DOHH2 (cell line): Measurements from ENCODE around the gene MICAL2.

Experiments
- H3F3A ChIP-seq: fragments of 200-600 bp; sonication (generic), shearing (Covaris generic); 2 replicates; pipeline ENCODE4 v1.6.0; 2016; ENCODE audit warnings: antibody characterized with exemption, mild to moderate bottlenecking; ENCODE audit not compliant: control insufficient read depth, insufficient read depth
- H3K27ac ChIP-seq: fragments of 200-600 bp; sonication (generic); 2 replicates; pipeline ENCODE4 v1.5.1; 2014; ENCODE audit warnings: low read depth, mild to moderate bottlenecking, low read length, moderate library complexity
- H3K27me3 ChIP-seq: fragments of 200-600 bp; sonication (generic); 2 replicates; pipeline ENCODE4 v1.6.1; 2014; ENCODE audit warnings: mild to moderate bottlenecking, low read length, mixed read lengths; ENCODE audit not compliant: control insufficient read depth
- H3K36me3 ChIP-seq: fragments of 200-600 bp; sonication (generic); 2 replicates; pipeline ENCODE4 v1.6.1; 2014; ENCODE audit warnings: mild to moderate bottlenecking, low read length, moderate library complexity, mixed read lengths; ENCODE audit not compliant: control insufficient read depth
- H3K4me1 ChIP-seq: fragments of 200-600 bp; sonication (generic); 2 replicates; pipeline ENCODE4 v1.6.1; 2014; ENCODE audit warnings: mild to moderate bottlenecking, low read length, mixed read lengths; ENCODE audit not compliant: control insufficient read depth
- H3K4me2 ChIP-seq: fragments of 200-600 bp; sonication (generic); 2 replicates; pipeline ENCODE4 v1.6.0; 2014; ENCODE audit warnings: mild to moderate bottlenecking, low read length, moderate library complexity
- H3K4me3 ChIP-seq: fragments of 200-600 bp; sonication (generic); 2 replicates; pipeline ENCODE4 v1.5.1; 2014; ENCODE audit warnings: mild to moderate bottlenecking, low read length, mixed read lengths
- H3K79me2 ChIP-seq: fragments of 200-600 bp; sonication (generic); 2 replicates; pipeline ENCODE4 v1.6.1; 2014; ENCODE audit warnings: mild to moderate bottlenecking, low read length, mixed read lengths; ENCODE audit not compliant: control insufficient read depth
- H3K9me2 ChIP-seq: fragments of 200-600 bp; sonication (generic); replicated peaks from 2 replicates; pipeline ENCODE4 v1.6.1; 2014; ENCODE audit warnings: mild to moderate bottlenecking, low read length, mixed read lengths; ENCODE audit not compliant: control insufficient read depth
- H3K9me3 ChIP-seq: fragments of 200-600 bp; sonication (generic); 2 replicates; pipeline ENCODE4 v1.6.1; 2014; ENCODE audit warnings: antibody characterized with exemption, low read length, mixed read lengths; ENCODE audit not compliant: control insufficient read depth, insufficient read depth
- H4K20me1 ChIP-seq: fragments of 200-600 bp; sonication (generic); 2 replicates; pipeline ENCODE4 v1.6.0; 2014; ENCODE audit warnings: low read depth, mild to moderate bottlenecking, antibody characterized with exemption, low read length, moderate library complexity; ENCODE audit not compliant: control insufficient read depth, insufficient read depth
- CTCF ChIP-seq: fragments of 200-600 bp; sonication (generic); IDR thresholded peaks from one replicate; pipeline ENCODE4 v1.5.1; 2014; ENCODE audit warnings: antibody characterized with exemption, mild to moderate bottlenecking, low read depth, low read length; ENCODE audit not compliant: poor library complexity, severe bottlenecking
- EZH2phosphoT487 ChIP-seq: fragments of 200-600 bp; sonication (generic); IDR thresholded peaks from 2 replicates; pipeline ENCODE4 v1.6.1; 2017; ENCODE audit warnings: borderline replicate concordance, mild to moderate bottlenecking, antibody characterized with exemption, low read length, moderate library complexity, mixed read lengths

Gene MICAL2

GRCh38 chr11:12213883-12214282, 103.5 kb downstream of the MICAL2 start:
- H3K27me3 ChIP-seq: peaks cover 8% of the 10 kb centered on the region
- no peaks in the 10 kb centered on the region for H4K20me1 ChIP-seq
- no peaks in the 10 kb centered on the region for H3K9me2 ChIP-seq
- no peak overlapping the region for H3K4me2 ChIP-seq
- no peaks in the 10 kb centered on the region for H3K9me3 ChIP-seq
- no peaks in the 10 kb centered on the region for H3F3A ChIP-seq
- H3K27ac ChIP-seq: no peak overlapping the region
- H3K36me3 ChIP-seq: no peaks in the 10 kb centered on the region
- TF ChIP-seq EZH2phosphoT487 (no peak), CTCF (no peak)
- H3K79me2 ChIP-seq: no peaks in the 10 kb centered on the region
- no peak overlapping the region for H3K4me3 ChIP-seq
- H3K4me1 ChIP-seq: no peaks in the 10 kb centered on the region

GRCh38 chr11:12214751-12215150, 104.4 kb downstream of the MICAL2 start:
- Histone ChIP-seq H3K9me2 (no peaks in the 10 kb centered on the region), H3K27ac (no peak overlapping the region), H3K36me3 (no peaks in the 10 kb centered on the region), H3K4me3 (no peak overlapping the region), H3K9me3 (no peaks in the 10 kb centered on the region), H3K79me2 (no peaks in the 10 kb centered on the region), H3K4me1 (no peaks in the 10 kb centered on the region), H3K27me3 (peaks cover 8% of the 10 kb centered on the region), H3F3A (no peaks in the 10 kb centered on the region), H4K20me1 (no peaks in the 10 kb centered on the region), H3K4me2 (no peak overlapping the region)
- no peak for TF ChIP-seq EZH2phosphoT487
- TF ChIP-seq CTCF: no peak

GRCh38 chr11:12215181-12215593, 104.8 kb downstream of the MICAL2 start:
- H3K4me2 ChIP-seq: no peak overlapping the region
- H3K79me2 ChIP-seq: no peaks in the 10 kb centered on the region
- no peaks in the 10 kb centered on the region for H3K9me3 ChIP-seq
- no peaks in the 10 kb centered on the region for H4K20me1 ChIP-seq
- peaks cover 8% of the 10 kb centered on the region for H3K27me3 ChIP-seq
- H3K4me3 ChIP-seq: no peak overlapping the region
- no peaks in the 10 kb centered on the region for H3F3A ChIP-seq
- no peaks in the 10 kb centered on the region for H3K9me2 ChIP-seq
- TF ChIP-seq CTCF (no peak), EZH2phosphoT487 (no peak)
- no peaks in the 10 kb centered on the region for H3K4me1 ChIP-seq
- H3K36me3 ChIP-seq: no peaks in the 10 kb centered on the region
- no peak overlapping the region for H3K27ac ChIP-seq

- TF ChIP-seq CTCF: no peak
- no peak for TF ChIP-seq EZH2phosphoT487
- H3K27ac ChIP-seq: no peak overlapping the region
- H3K27me3 ChIP-seq: peaks cover 8% of the 10 kb centered on the region
- no peak overlapping the region for H3K4me3 ChIP-seq
- H3K4me2 ChIP-seq: no peak overlapping the region
- no peaks in the 10 kb centered on the region for H3F3A ChIP-seq
- no peaks in the 10 kb centered on the region for H3K36me3 ChIP-seq
- H4K20me1 ChIP-seq: no peaks in the 10 kb centered on the region
- no peaks in the 10 kb centered on the region for H3K79me2 ChIP-seq
- H3K9me3 ChIP-seq: no peaks in the 10 kb centered on the region
- no peaks in the 10 kb centered on the region for H3K9me2 ChIP-seq
- H3K4me1 ChIP-seq: no peaks in the 10 kb centered on the region
Measured at GRCh38 chr11:12216041-12216451, 105.7 kb downstream of the MICAL2 start.
